ENCODE measurements around the gene HOXB3.

DNA sequence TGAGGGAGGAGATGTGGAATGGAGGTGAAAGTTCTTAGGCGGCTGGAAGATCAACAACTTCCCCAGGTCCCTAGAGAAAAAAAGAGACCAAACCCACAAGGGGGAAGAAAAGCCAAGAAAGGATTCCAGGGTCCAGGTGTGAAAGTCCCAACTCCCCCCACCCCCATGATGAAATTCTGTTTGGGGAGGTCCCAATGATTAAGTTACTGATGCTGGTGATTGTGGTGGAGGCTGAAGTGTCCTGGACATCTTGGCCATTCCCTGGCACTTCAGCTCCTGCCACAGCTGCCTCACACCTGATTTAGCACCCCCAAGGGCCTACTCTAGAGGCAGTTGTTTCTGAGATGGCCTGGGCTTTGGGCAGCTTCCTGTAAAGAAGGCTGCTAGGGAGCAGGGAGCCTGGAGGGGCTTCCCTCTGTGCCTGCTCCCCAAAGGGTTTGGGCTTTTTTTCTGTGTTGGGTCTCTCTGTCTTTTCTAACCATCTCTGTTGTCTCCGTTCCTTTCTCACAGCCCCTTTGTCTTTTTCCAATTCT lies 25.0 kb downstream of the HOXB3 start:
- TF ChIP-seq, protein P1, sequence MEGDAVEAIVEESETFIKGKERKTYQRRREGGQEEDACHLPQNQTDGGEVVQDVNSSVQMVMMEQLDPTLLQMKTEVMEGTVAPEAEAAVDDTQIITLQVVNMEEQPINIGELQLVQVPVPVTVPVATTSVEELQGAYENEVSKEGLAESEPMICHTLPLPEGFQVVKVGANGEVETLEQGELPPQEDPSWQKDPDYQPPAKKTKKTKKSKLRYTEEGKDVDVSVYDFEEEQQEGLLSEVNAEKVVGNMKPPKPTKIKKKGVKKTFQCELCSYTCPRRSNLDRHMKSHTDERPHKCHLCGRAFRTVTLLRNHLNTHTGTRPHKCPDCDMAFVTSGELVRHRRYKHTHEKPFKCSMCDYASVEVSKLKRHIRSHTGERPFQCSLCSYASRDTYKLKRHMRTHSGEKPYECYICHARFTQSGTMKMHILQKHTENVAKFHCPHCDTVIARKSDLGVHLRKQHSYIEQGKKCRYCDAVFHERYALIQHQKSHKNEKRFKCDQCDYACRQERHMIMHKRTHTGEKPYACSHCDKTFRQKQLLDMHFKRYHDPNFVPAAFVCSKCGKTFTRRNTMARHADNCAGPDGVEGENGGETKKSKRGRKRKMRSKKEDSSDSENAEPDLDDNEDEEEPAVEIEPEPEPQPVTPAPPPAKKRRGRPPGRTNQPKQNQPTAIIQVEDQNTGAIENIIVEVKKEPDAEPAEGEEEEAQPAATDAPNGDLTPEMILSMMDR (conservative IDR thresholded peaks at IDR 0.05; ENCODE audit: low read depth, low read length) = no peak
- TF ChIP-seq USF2 (IDR thresholded peaks at IDR 0.05; ENCODE audit: low read depth, low read length) = no peak
- TF ChIP-seq MAFK (IDR thresholded peaks at IDR 0.05; ENCODE audit: low read depth, low read length) = no peak
- no peak for TF ChIP-seq SMC3 (IDR thresholded peaks at IDR 0.05; ENCODE audit: low read depth, low read length)
- no peak for TF ChIP-seq RAD21 (IDR thresholded peaks at IDR 0.05; ENCODE audit: low read length)
- no peak for TF ChIP-seq RFX5 (IDR thresholded peaks at IDR 0.05; ENCODE audit: low read depth, low read length)
- TF ChIP-seq NFE2L2 (IDR thresholded peaks at IDR 0.05; ENCODE audit: low read depth, low read length) = no peak
- no peak for TF ChIP-seq RCOR1 (IDR thresholded peaks at IDR 0.05; ENCODE audit: insufficient replicate concordance, low read length)
- TF ChIP-seq POLR2A (IDR thresholded peaks at IDR 0.05; ENCODE audit: low read depth, low read length) = no peak
- no peak for TF ChIP-seq FOS (IDR thresholded peaks at IDR 0.05; ENCODE audit: low read depth, low read length)
- TF ChIP-seq MAZ (IDR thresholded peaks at IDR 0.05; ENCODE audit: borderline replicate concordance, low read depth, low read length) = no peak
- no peak for TF ChIP-seq CHD1 (IDR thresholded peaks at IDR 0.05; ENCODE audit: low read depth, low read length)
